Heart right ventricle (tissue), 16 donors: ENCODE results near the gene TMEM222. TPM values are rescaled to one million over a fixed set of nuclear protein-coding genes. Genes with fewer than 3 reads are reported as not detected.

Experiments
- ATAC-seq, 8 donors: fragments of 200-7000 bp; cut with Tn5 transposase; one replicate each; pipeline ENCODE4 v1.9.1; 2020; ENCODE audit warnings: mild to moderate bottlenecking in 8 of 8, moderate library complexity in 8 of 8, moderate number of reproducible peaks in 1 of 8
- DNase-seq, 2 donors: peaks; one replicate each; pipeline ENCODE4 v3.0.0-alpha.2; 2020
- H3K27ac ChIP-seq, 10 donors: fragments of 200-600 bp; sonication (generic) in 2 of 10; one replicate each; pipeline versions ENCODE4 v1.5.0 to v1.8.0; 2020 to 2022; ENCODE audit warnings: mild to moderate bottlenecking in 3 of 10
- H3K27me3 ChIP-seq, 7 donors: fragments of 200-600 bp; one replicate each; pipeline ENCODE4 v1.8.0; 2021 to 2022; ENCODE audit warnings: mild to moderate bottlenecking in 2 of 7
- H3K36me3 ChIP-seq, 9 donors: fragments of 200-600 bp; sonication (generic) in 1 of 9; one replicate each; pipeline versions ENCODE4 v1.5.0 to v1.8.0; 2020 to 2022; ENCODE audit warnings: mild to moderate bottlenecking in 2 of 9
- H3K4me1 ChIP-seq, 9 donors: fragments of 200-600 bp; sonication (generic) in 1 of 9; one replicate each; pipeline versions ENCODE4 v1.5.0 to v1.8.0; 2020 to 2022; ENCODE audit warnings: mild to moderate bottlenecking in 4 of 9
- H3K4me3 ChIP-seq, 10 donors: fragments of 200-600 bp; sonication (generic) in 2 of 10; one replicate each; pipeline versions ENCODE4 v1.5.0 to v1.8.0; 2020 to 2022; ENCODE audit warnings: mild to moderate bottlenecking in 7 of 10, moderate library complexity in 2 of 10
- H3K9me3 ChIP-seq, 11 donors: fragments of 200-600 bp in 10 of 11; sonication (generic) in 2 of 11; one replicate each; pipeline versions ENCODE4 v1.5.0 to v1.8.0; 2013 to 2022; ENCODE audit warnings: mild to moderate bottlenecking in 2 of 11, control low read depth in 1 of 11, moderate library complexity in 1 of 11
- WGBS, 2 donors: extraction: QIAGEN DNeasy Blood & Tissue Kit; methylation state at CpG; one replicate each; pipeline ENCODE4 v1.1.7; 2013; ENCODE audit warnings: inconsistent platforms in 1 of 2; 5-methylcytosine and 5-hydroxymethylcytosine counted together
- intact Hi-C, 10 donors: fragments of 100-400 bp; cut with DNase I; formaldehyde crosslinking; loops; one replicate each; pipeline versions ENCODE4 v1.11.1 to v1.14.2; 2022
- polyA plus RNA-seq, 2 donors: library from polyadenylated mRNA; stranded (reverse); fragments of 200-250 nt; gene quantifications; one replicate each; pipeline ENCODE4 v1.2.3, GENCODE V29; 2013
- total RNA-seq, 10 donors: library from RNA; stranded (reverse); fragmentation: NEBNext Ultra II Directional in 3 of 10; extraction: Animal tissue kit (Norgen Biotek cat#: 25700) in 3 of 10; gene quantifications; one replicate each; pipeline versions ENCODE4 v1.2.1 to v1.2.4, GENCODE V29; 2021 to 2023
- TF ChIP-seq, protein P1 (sequence below), 9 donors: fragments of 200-600 bp; sonication (generic) in 2 of 9; IDR thresholded peaks; one replicate each; pipeline versions ENCODE4 v1.5.0 to v1.8.0; 2021 to 2022; ENCODE audit warnings: antibody characterized with exemption in 9 of 9, mild to moderate bottlenecking in 5 of 9, moderate library complexity in 1 of 9
- donor health status: Arrhythmogenic right ventricular cardiomyopathy.
- donor health status: ischemic (EF 13 %, LVEDD 7.1; RV severe dilation, severe dysfunction).
- donor health status: healthy with polysubstance abuse.
- donor health status: DM: no; HTN: yes; CAD: no.
- donor health status: DM: no; HTN: no; CAD: no.
- donor health status: ischemic (EF 25% LVEDD 6.9; RV normal size, moderate dysfunction).
- donor health status: ischemic (EF 25% LVEDD 5.7; RV mildly dilated, moderate dysfunction).
- donor health status: healthy.
- donor health status: DM: yes; HTN: yes; CAD: no.
- donor health status: Ischemic cardiomyopathy.
- donor health status: ischemic (EF 35%, LVEDD 5.7; RV mildly dilated, moderate dysfunction).
- donor health status: nonischemic (EF 11% LVEDD 7.7; RV severe dilation, severe dysfunction).
- donor health status: DM: yes; HTN: yes; CAD: no.
- donor health status: PGD.
- donor health status: ischemic (EF 29% LVEDD 5.4; RV normal size, mild dysfunction).
- donor health status: nonischemic (EF 23%, LVEDD 6.1; RV moderate dilation, normal function).

Gene TMEM222
- total and polyA plus RNA-seq, 12 donors: 24.1 to 47.2 (median 26.9) TPM

DNA sequence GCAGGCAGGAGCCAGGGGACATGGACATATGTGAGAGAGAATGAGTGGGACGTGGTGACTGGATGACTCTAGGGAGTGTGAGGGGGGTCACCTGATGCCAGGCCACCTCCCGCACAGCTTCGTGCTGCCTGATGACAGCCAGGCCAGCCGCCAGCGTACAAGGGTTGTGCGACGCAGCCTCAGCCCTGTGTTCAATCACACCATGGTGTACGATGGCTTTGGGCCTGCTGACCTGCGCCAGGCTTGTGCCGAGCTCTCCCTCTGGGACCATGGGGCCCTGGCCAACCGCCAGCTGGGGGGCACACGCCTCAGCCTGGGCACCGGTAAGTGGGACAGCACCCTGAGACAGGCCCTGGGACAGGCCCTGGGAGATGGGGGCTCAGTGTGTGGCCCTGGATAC is 31.2 kb downstream of the TMEM222 start:
- Histone ChIP-seq H3K27ac (no peak overlapping the region), H3K4me1 (peaks cover 17 to 46% (median 28%) of the 10 kb centered on the region in 9 donors), H3K27me3 (no peaks in the 10 kb centered on the region), H3K9me3 (no peaks in the 10 kb centered on the region), H3K36me3 (peaks cover 4 to 57% (median 26%) of the 10 kb centered on the region in 9 donors), H3K4me3 (no peak overlapping the region)
- intact Hi-C loops: loop anchor here in 2 of 10 donors (10.0 kb wide), 1 partner anchor 48 kb away; no protein-coding TSS in a partner anchor
- WGBS, 2 donors: 85 to 91% methylated on average over 13 of the region's 13 CpGs
- ATAC-seq (peak in 2 of 8 donors; percentile 4 to 13), DNase-seq (no peak)
- TF ChIP-seq, protein P1, sequence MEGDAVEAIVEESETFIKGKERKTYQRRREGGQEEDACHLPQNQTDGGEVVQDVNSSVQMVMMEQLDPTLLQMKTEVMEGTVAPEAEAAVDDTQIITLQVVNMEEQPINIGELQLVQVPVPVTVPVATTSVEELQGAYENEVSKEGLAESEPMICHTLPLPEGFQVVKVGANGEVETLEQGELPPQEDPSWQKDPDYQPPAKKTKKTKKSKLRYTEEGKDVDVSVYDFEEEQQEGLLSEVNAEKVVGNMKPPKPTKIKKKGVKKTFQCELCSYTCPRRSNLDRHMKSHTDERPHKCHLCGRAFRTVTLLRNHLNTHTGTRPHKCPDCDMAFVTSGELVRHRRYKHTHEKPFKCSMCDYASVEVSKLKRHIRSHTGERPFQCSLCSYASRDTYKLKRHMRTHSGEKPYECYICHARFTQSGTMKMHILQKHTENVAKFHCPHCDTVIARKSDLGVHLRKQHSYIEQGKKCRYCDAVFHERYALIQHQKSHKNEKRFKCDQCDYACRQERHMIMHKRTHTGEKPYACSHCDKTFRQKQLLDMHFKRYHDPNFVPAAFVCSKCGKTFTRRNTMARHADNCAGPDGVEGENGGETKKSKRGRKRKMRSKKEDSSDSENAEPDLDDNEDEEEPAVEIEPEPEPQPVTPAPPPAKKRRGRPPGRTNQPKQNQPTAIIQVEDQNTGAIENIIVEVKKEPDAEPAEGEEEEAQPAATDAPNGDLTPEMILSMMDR (IDR thresholded peaks at IDR 0.05): no peak

DNA sequence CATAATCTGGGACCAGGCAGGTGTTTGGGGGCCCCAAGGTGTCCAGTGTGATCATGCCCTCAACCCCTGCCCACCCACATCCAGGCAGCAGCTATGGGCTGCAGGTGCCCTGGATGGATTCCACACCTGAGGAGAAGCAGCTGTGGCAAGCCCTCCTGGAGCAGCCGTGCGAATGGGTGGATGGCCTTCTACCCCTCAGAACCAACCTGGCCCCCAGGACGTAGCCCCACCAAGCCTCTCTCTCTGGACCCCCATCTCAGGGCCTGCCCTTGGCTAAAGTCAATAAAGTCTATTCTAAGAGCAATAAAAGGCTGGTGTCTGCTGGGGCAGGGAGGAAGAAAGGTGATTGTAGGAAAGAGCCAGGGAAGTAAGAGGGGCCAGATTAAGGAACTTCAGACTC is 31.7 kb downstream of the TMEM222 start:
- no peak for ATAC-seq
- Histone ChIP-seq H3K9me3 (no peaks in the 10 kb centered on the region), H3K4me1 (peaks cover 17 to 46% (median 28%) of the 10 kb centered on the region in 9 donors), H3K36me3 (peaks cover 4 to 61% (median 31%) of the 10 kb centered on the region in 9 donors), H3K4me3 (no peak overlapping the region), H3K27me3 (no peaks in the 10 kb centered on the region), H3K27ac (no peak overlapping the region)
- WGBS, 2 donors: 86 to 92% methylated on average over 3 of the region's 3 CpGs
- TF ChIP-seq, protein P1 (IDR thresholded peaks at IDR 0.05): no peak
- no peak for DNase-seq
- intact Hi-C loops: loop anchor here in 2 of 10 donors (10.0 kb wide), 1 partner anchor 49 kb away; no protein-coding TSS in a partner anchor

DNA sequence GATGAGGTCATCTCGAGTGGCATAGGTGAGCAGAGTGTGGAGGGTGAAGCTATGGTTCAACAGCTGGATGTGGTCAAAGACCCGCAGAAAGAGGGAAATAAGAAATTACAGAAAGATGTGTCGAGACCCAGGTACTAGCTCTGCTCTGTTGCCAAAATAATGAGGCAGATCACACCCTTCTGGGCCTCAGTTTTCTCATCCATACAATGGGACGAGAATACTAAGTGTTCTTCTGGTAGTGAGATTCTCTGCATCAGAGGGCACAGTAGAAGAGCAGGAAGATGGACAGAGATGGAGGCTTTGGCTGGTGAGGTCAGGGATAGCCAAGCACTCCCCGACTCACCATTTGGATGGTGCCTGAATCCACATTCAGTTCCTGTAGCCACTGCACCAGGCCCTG is 33.7 kb downstream of the TMEM222 start:
- Histone ChIP-seq H3K4me3 (no peak overlapping the region), H3K27me3 (no peaks in the 10 kb centered on the region), H3K9me3 (no peaks in the 10 kb centered on the region), H3K27ac (no peak overlapping the region), H3K36me3 (peaks cover 6 to 82% (median 40%) of the 10 kb centered on the region in 9 donors), H3K4me1 (peaks cover 6 to 34% (median 15%) of the 10 kb centered on the region in 9 donors)
- intact Hi-C loops: loop anchor here in 8 of 10 donors (5.0 to 10.0 kb wide), 2 partner anchors 37 to 51 kb away; partner anchors contain the start of gene GPR3 (in 8 of the 8)
- WGBS, 2 donors: 95 to 97% methylated on average over 5 of the region's 5 CpGs
- TF ChIP-seq, protein P1 (IDR thresholded peaks at IDR 0.05): no peak
- DNase-seq: no peak
- ATAC-seq: no peak

GRCh38 chr1:27356277-27356618 is 34.3 kb downstream of the TMEM222 start:
- ATAC-seq: no peak
- H3K27ac ChIP-seq: peak overlapping the region in 1 of 10 donors; percentile 36
- intact Hi-C loops: loop anchor here in 8 of 10 donors (5.0 to 10.0 kb wide), 2 partner anchors 36 to 51 kb away; partner anchors contain the start of gene GPR3 (in 8 of the 8)
- peaks cover 6 to 88% (median 45%) of the 10 kb centered on the region in 9 donors for H3K36me3 ChIP-seq
- TF ChIP-seq, protein P1 (IDR thresholded peaks at IDR 0.05): no peak
- DNase-seq: no peak
- peaks cover under 1 to 32% (median 10%) of the 10 kb centered on the region in 9 donors for H3K4me1 ChIP-seq
- WGBS, 2 donors: 95 to 96% methylated on average over 13 of the region's 13 CpGs
- no peaks in the 10 kb centered on the region for H3K9me3 ChIP-seq
- H3K4me3 ChIP-seq: no peak overlapping the region
- H3K27me3 ChIP-seq: no peaks in the 10 kb centered on the region
